Breast epithelium (tissue), 4 donors: ENCODE measurements around the gene CABP7. TPM values are rescaled to one million over a fixed set of nuclear protein-coding genes. Genes with fewer than 3 reads are reported as not detected.

Experiments used
- DNase-seq, 2 donors: peaks; one replicate each; pipeline ENCODE4 v3.0.0-alpha.2; 2019; ENCODE audit warnings: low spot score in 2 of 2
- H3K27ac ChIP-seq, 2 donors: fragments of 200-600 bp; sonication (generic) in 1 of 2; one replicate each; pipeline ENCODE4 v1.5.1; 2016 to 2019; ENCODE audit warnings: mild to moderate bottlenecking in 1 of 2
- H3K27me3 ChIP-seq, 2 donors: fragments of 200-600 bp; sonication (generic) in 1 of 2; one replicate each; pipeline versions ENCODE4 v1.5.1 to v1.6.0; 2017 to 2019; ENCODE audit warnings: control low read depth in 1 of 2, mild to moderate bottlenecking in 1 of 2
- H3K36me3 ChIP-seq: fragments of 200-600 bp; one replicate; pipeline ENCODE4 v1.5.1; 2019
- H3K4me1 ChIP-seq, 2 donors: fragments of 200-600 bp; sonication (generic); one replicate each; pipeline ENCODE4 v1.5.1; 2016 to 2019; ENCODE audit warnings: control low read depth in 1 of 2
- H3K4me3 ChIP-seq, 3 donors: fragments of 200-600 bp; sonication (generic); 1 replicate in 2 of 3; 2 replicates in 1 of 3; pipeline ENCODE4 v1.5.1; 2016 to 2019; ENCODE audit warnings: mild to moderate bottlenecking in 3 of 3, moderate library complexity in 2 of 3
- H3K9me3 ChIP-seq, 2 donors: fragments of 200-600 bp; sonication (generic) in 1 of 2; one replicate each; pipeline ENCODE4 v1.5.1; 2016 to 2019; ENCODE audit warnings: control low read depth in 1 of 2
- CTCF ChIP-seq, 3 donors: fragments of 450-650 bp; IDR thresholded peaks; one replicate each; pipeline ENCODE4 v1.5.1; 2016 to 2017; ENCODE audit warnings: antibody characterized with exemption in 3 of 3, mild to moderate bottlenecking in 3 of 3, moderate library complexity in 3 of 3
- POLR2A ChIP-seq: fragments of 450-650 bp; IDR thresholded peaks from one replicate; pipeline ENCODE4 v1.6.1; 2016; ENCODE audit warnings: antibody characterized with exemption, mild to moderate bottlenecking, moderate library complexity
- POLR2AphosphoS5 ChIP-seq, 3 donors: sonication (generic); formaldehyde crosslinking; IDR thresholded peaks; one replicate each; pipeline ENCODE4 v1.6.1; 2017; ENCODE audit warnings: antibody characterized with exemption in 3 of 3
- intact Hi-C: fragments of 100-400 bp; cut with DNase I; formaldehyde crosslinking; loops from one replicate; pipeline ENCODE4 v1.15.1; 2023; ENCODE audit warnings: low total_unique reads
- total RNA-seq, 3 donors: library from RNA; depleted of rRNA; stranded (reverse); fragments of >200 nt; gene quantifications; one replicate each; pipeline ENCODE4 v1.1.0, GENCODE V29; 2016

The CABP7 gene
- total RNA-seq, 3 donors from 2014 or later: not detected

GRCh38 chr22:29707010-29707409 is 12.8 kb upstream of the CABP7 start:
- DNase-seq: no peak
- Histone ChIP-seq H3K4me1 (no peaks in the 10 kb centered on the region), H3K36me3 (no peaks in the 10 kb centered on the region), H3K27ac (no peak overlapping the region), H3K27me3 (peaks cover 0 to 25% of the 10 kb centered on the region in 2 donors), H3K9me3 (no peaks in the 10 kb centered on the region), H3K4me3 (no peak overlapping the region)
- intact Hi-C loops: loop anchor here (5.0 kb wide), 1 partner anchor 525 kb away; no protein-coding TSS in a partner anchor
- TF ChIP-seq POLR2AphosphoS5 (IDR thresholded peaks at IDR 0.05) (no peak), POLR2A (no peak), CTCF (IDR thresholded peaks at IDR 0.05) (no peak)

- H3K27ac ChIP-seq: no peak overlapping the region
- no peaks in the 10 kb centered on the region for H3K36me3 ChIP-seq
- no peaks in the 10 kb centered on the region for H3K9me3 ChIP-seq
- no peak for TF ChIP-seq POLR2A
- TF ChIP-seq POLR2AphosphoS5 (IDR thresholded peaks at IDR 0.05): no peak
- no peak for TF ChIP-seq CTCF (IDR thresholded peaks at IDR 0.05)
- DNase-seq: no peak
- peaks cover 0 to 23% of the 10 kb centered on the region in 2 donors for H3K27me3 ChIP-seq
- H3K4me3 ChIP-seq: no peak overlapping the region
- H3K4me1 ChIP-seq: no peaks in the 10 kb centered on the region
- intact Hi-C loops: loop anchor here (5.0 kb wide), 1 partner anchor 525 kb away; no protein-coding TSS in a partner anchor
Observed at GRCh38 chr22:29707471-29707870, 12.3 kb upstream of the CABP7 start.

- TF ChIP-seq POLR2A: no peak
- TF ChIP-seq POLR2AphosphoS5 (IDR thresholded peaks at IDR 0.05): no peak
- TF ChIP-seq CTCF (IDR thresholded peaks at IDR 0.05): no peak
- no peak for DNase-seq
- intact Hi-C loops: loop anchor here (5.0 kb wide), 1 partner anchor 792 kb away; no protein-coding TSS in a partner anchor
- no peaks in the 10 kb centered on the region for H3K4me1 ChIP-seq
- H3K27me3 ChIP-seq: peaks cover 0 to 12% of the 10 kb centered on the region in 2 donors
- H3K4me3 ChIP-seq: no peak overlapping the region
- no peak overlapping the region for H3K27ac ChIP-seq
- H3K9me3 ChIP-seq: no peaks in the 10 kb centered on the region
- no peaks in the 10 kb centered on the region for H3K36me3 ChIP-seq
Observed at GRCh38 chr22:29710193-29710592, 9.6 kb upstream of the CABP7 start.

GRCh38 chr22:29710922-29711593 is 8.7 kb upstream of the CABP7 start:
- Histone ChIP-seq H3K4me1 (no peaks in the 10 kb centered on the region), H3K36me3 (no peaks in the 10 kb centered on the region), H3K4me3 (no peak overlapping the region), H3K27ac (no peak overlapping the region), H3K27me3 (peaks cover 0 to 12% of the 10 kb centered on the region in 2 donors), H3K9me3 (no peaks in the 10 kb centered on the region)
- TF ChIP-seq POLR2A (no peak), POLR2AphosphoS5 (IDR thresholded peaks at IDR 0.05) (no peak), CTCF (IDR thresholded peaks at IDR 0.05) (no peak)
- intact Hi-C loops: loop anchor here (5.0 kb wide), 1 partner anchor 791 kb away; no protein-coding TSS in a partner anchor
- no peak for DNase-seq

GRCh38 chr22:29712119-29712518 is 7.7 kb upstream of the CABP7 start:
- no peaks in the 10 kb centered on the region for H3K9me3 ChIP-seq
- H3K27ac ChIP-seq: no peak overlapping the region
- no peak for DNase-seq
- intact Hi-C loops: loop anchor here (5.0 kb wide), 1 partner anchor 790 kb away; no protein-coding TSS in a partner anchor
- H3K27me3 ChIP-seq: peaks cover 0 to 8% of the 10 kb centered on the region in 2 donors
- no peaks in the 10 kb centered on the region for H3K36me3 ChIP-seq
- TF ChIP-seq CTCF (IDR thresholded peaks at IDR 0.05) (no peak), POLR2AphosphoS5 (IDR thresholded peaks at IDR 0.05) (no peak), POLR2A (no peak)
- no peak overlapping the region for H3K4me3 ChIP-seq
- H3K4me1 ChIP-seq: no peaks in the 10 kb centered on the region
